SU-DHL-6 (cell line): ENCODE measurements around the gene CIRBP.

Experiments used
- H2AFZ ChIP-seq: fragments of 200-600 bp; sonication (generic); 2 replicates; pipeline ENCODE4 v1.6.1; 2014; ENCODE audit warnings: low read depth, mild to moderate bottlenecking, moderate library complexity, mixed read lengths, antibody characterized with exemption, low read length; ENCODE audit not compliant: severe bottlenecking
- H3F3A ChIP-seq: fragments of 200-600 bp; shearing (Covaris generic); 2 replicates; pipeline ENCODE4 v1.6.0; 2016; ENCODE audit warnings: antibody characterized with exemption, mild to moderate bottlenecking; ENCODE audit not compliant: insufficient read depth
- H3K27ac ChIP-seq: fragments of 200-600 bp; sonication (generic); 2 replicates; pipeline ENCODE4 v1.5.1; 2016; ENCODE audit warnings: low read depth, mild to moderate bottlenecking, low read length, moderate library complexity, mixed read lengths
- H3K27me3 ChIP-seq: fragments of 200-600 bp; sonication (generic), shearing (Covaris generic); 2 replicates; pipeline ENCODE4 v1.6.0; 2014; ENCODE audit warnings: mild to moderate bottlenecking, low read length
- H3K36me3 ChIP-seq: fragments of 200-600 bp; sonication (generic); 2 replicates; pipeline ENCODE4 v1.6.1; 2014; ENCODE audit warnings: mild to moderate bottlenecking, low read length, mixed read lengths
- H3K4me2 ChIP-seq: fragments of 300-600, 200-600 bp; shearing (Covaris generic), sonication (generic); 2 replicates; pipeline ENCODE4 v1.6.0; 2014; ENCODE audit warnings: low read length, low read depth, mild to moderate bottlenecking; ENCODE audit not compliant: poor library complexity, severe bottlenecking
- H3K4me3 ChIP-seq: fragments of 200-600 bp; sonication (generic); 2 replicates; pipeline ENCODE4 v1.5.1; 2014; ENCODE audit warnings: antibody characterized with exemption, low read length, mild to moderate bottlenecking, mixed read lengths; ENCODE audit not compliant: insufficient read depth, poor library complexity, severe bottlenecking
- H3K79me2 ChIP-seq: fragments of 200-600 bp; sonication (generic); 2 replicates; pipeline ENCODE4 v1.6.1; 2014; ENCODE audit warnings: mild to moderate bottlenecking, low read length, moderate library complexity; ENCODE audit not compliant: insufficient read depth
- H3K9ac ChIP-seq: fragments of 200-600 bp; sonication (generic); 2 replicates; pipeline ENCODE4 v1.7.0; 2014; ENCODE audit warnings: mild to moderate bottlenecking, low read length
- H3K9me2 ChIP-seq: fragments of 200-600 bp; sonication (generic); replicated peaks from 2 replicates; pipeline ENCODE4 v1.6.1; 2014; ENCODE audit warnings: low read length; ENCODE audit not compliant: insufficient read depth
- H3K9me3 ChIP-seq: fragments of 200-600 bp; sonication (generic); 2 replicates; pipeline ENCODE4 v1.6.1; 2014; ENCODE audit warnings: low read length, mixed read lengths; ENCODE audit not compliant: insufficient read depth
- H4K20me1 ChIP-seq: fragments of 200-600 bp; sonication (generic); 2 replicates; pipeline ENCODE4 v1.6.1; 2014; ENCODE audit warnings: low read depth, mild to moderate bottlenecking, antibody characterized with exemption, low read length, moderate library complexity, mixed read lengths
- CTCF ChIP-seq: fragments of 200-600 bp; sonication (generic); IDR thresholded peaks from one replicate; pipeline ENCODE4 v1.5.1; 2017; ENCODE audit warnings: antibody characterized with exemption, mild to moderate bottlenecking, low read length, moderate library complexity; ENCODE audit not compliant: insufficient read depth, poor library complexity, severe bottlenecking
- EZH2phosphoT487 ChIP-seq: fragments of 200-600 bp; sonication (generic), shearing (Covaris generic); conservative IDR thresholded peaks from 2 replicates; pipeline ENCODE4 v1.6.1; 2018; ENCODE audit warnings: mild to moderate bottlenecking, antibody characterized with exemption, low read length, moderate library complexity, mixed read lengths

Gene CIRBP

GRCh38 chr19:1288226-1288612 is 19.1 kb downstream of the CIRBP start:
- H3K9ac ChIP-seq: no peak overlapping the region
- H3K9me2 ChIP-seq: no peaks in the 10 kb centered on the region
- no peak for TF ChIP-seq CTCF
- no peak for TF ChIP-seq EZH2phosphoT487
- H3K36me3 ChIP-seq: no peaks in the 10 kb centered on the region
- no peaks in the 10 kb centered on the region for H3K9me3 ChIP-seq
- H3K27ac ChIP-seq: no peak overlapping the region
- H3K27me3 ChIP-seq: peaks cover 4% of the 10 kb centered on the region; the same call in 1 of the 2 replicates
- H3K4me2 ChIP-seq: no peak overlapping the region
- H4K20me1 ChIP-seq: no peaks in the 10 kb centered on the region
- H3K79me2 ChIP-seq: no peaks in the 10 kb centered on the region
- no peak overlapping the region for H2AFZ ChIP-seq
- H3K4me3 ChIP-seq: no peak overlapping the region
- H3F3A ChIP-seq: no peaks in the 10 kb centered on the region

DNA sequence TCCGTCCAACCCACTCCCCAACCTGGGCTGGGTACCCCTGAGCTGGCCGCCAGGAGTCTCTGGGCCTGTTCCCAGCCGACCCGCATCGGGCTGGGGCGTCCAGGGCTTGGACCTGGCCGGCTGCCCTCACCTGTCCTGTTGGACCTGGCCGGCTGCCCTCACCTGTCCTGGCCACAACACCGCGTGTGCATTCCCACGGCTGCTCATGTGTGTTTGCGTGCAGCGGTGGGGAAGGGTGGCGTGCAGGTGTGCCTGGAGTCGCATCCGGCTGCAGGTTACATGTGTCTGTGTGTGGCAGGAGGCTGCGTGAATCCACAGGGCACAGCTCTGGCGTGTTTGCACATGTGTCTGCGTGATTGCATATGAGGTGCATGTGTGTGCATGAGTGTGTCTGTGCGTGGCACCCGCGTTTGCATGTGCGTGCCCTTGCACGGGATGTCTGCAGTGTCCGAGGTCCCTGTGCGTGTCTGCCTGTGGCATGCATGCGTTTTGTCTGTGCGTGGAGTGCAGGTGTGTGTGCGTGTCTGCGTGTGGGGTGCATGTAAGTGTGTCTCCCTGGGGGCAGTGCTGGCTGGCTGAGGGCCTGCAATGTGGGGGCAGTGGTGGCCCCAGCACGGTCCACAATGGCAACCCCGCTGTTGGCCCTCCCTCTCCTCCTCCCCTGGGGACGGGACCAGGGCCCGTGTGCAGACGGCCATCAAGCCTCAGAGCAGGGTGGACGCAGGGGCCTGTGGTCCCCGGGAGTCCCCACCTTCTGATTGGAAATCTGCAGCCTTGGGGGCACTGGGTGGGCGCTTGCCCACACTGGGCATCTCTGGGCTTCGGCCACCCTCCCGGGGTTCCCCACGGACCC is 19.9 kb downstream of the CIRBP start:
- Histone ChIP-seq H3K27me3 (peaks cover 4% of the 10 kb centered on the region; the same call in 1 of the 2 replicates), H3K4me3 (no peak overlapping the region), H4K20me1 (no peaks in the 10 kb centered on the region)

GRCh38 chr19:1289686-1290025 is 20.5 kb downstream of the CIRBP start:
- H3K4me3 ChIP-seq: no peak overlapping the region
- no peaks in the 10 kb centered on the region for H3K9me3 ChIP-seq
- TF ChIP-seq CTCF (no peak), EZH2phosphoT487 (no peak)
- no peaks in the 10 kb centered on the region for H3K79me2 ChIP-seq
- no peaks in the 10 kb centered on the region for H3K36me3 ChIP-seq
- H3K4me2 ChIP-seq: no peak overlapping the region
- H2AFZ ChIP-seq: no peak overlapping the region
- no peaks in the 10 kb centered on the region for H3K9me2 ChIP-seq
- no peaks in the 10 kb centered on the region for H4K20me1 ChIP-seq
- peaks cover 4% of the 10 kb centered on the region; the same call in 1 of the 2 replicates for H3K27me3 ChIP-seq
- H3F3A ChIP-seq: no peaks in the 10 kb centered on the region
- no peak overlapping the region for H3K9ac ChIP-seq
- no peak overlapping the region for H3K27ac ChIP-seq

More for the DNA sequence above, 19.9 kb downstream of the CIRBP start:
- H3F3A ChIP-seq: no peaks in the 10 kb centered on the region
- no peak overlapping the region for H3K4me2 ChIP-seq
- H3K9ac ChIP-seq: no peak overlapping the region
- H3K9me3 ChIP-seq: no peaks in the 10 kb centered on the region
- TF ChIP-seq EZH2phosphoT487: no peak
- no peak for TF ChIP-seq CTCF
- no peak overlapping the region for H3K27ac ChIP-seq
- H3K36me3 ChIP-seq: no peaks in the 10 kb centered on the region
- H3K9me2 ChIP-seq: no peaks in the 10 kb centered on the region
- H3K79me2 ChIP-seq: no peaks in the 10 kb centered on the region
- H2AFZ ChIP-seq: no peak overlapping the region
